COR-L47 (cell line): ENCODE results near the gene KRTAP10-12.

Experiments used
- DNase-seq: peaks from one replicate; lab custom pipeline; 2025; lab: John Stamatoyannopoulos, UW

KRTAP10-12 gene

GRCh38 chr21:44734026-44734745 lies 37.2 kb downstream of the KRTAP10-12 start:
- no peak for DNase-seq

- no peak for DNase-seq
These were observed 37.9 kb downstream of the KRTAP10-12 start for GRCh38 chr21:44734841-44735240.

GRCh38 chr21:44735821-44736220 lies 38.8 kb downstream of the KRTAP10-12 start:
- no peak for DNase-seq

GRCh38 chr21:44736291-44737004 lies 39.5 kb downstream of the KRTAP10-12 start:
- DNase-seq, result peak; percentile 97

GRCh38 chr21:44737706-44738354 lies 40.9 kb downstream of the KRTAP10-12 start:
- no peak for DNase-seq

- no peak for DNase-seq
These were observed 41.6 kb downstream of the KRTAP10-12 start for GRCh38 chr21:44738621-44739020.

- no peak for DNase-seq
These were observed 42.3 kb downstream of the KRTAP10-12 start for GRCh38 chr21:44739316-44739715.

GRCh38 chr21:44740742-44741141 lies 43.8 kb downstream of the KRTAP10-12 start:
- no peak for DNase-seq

- DNase-seq, result no peak
These were observed 44.9 kb downstream of the KRTAP10-12 start for GRCh38 chr21:44741921-44742320.

GRCh38 chr21:44742418-44743153 lies 45.6 kb downstream of the KRTAP10-12 start:
- DNase-seq, result peak; percentile 76
